ENCODE measurements around the gene ZSWIM4. TPM values are rescaled to one million over a fixed set of nuclear protein-coding genes. Genes with fewer than 3 reads are reported as not detected.
A peak's percentile ranks its signal among the peaks of the same experiment; 100 is the strongest.

ZSWIM4 gene
- total RNA-seq, 1 donor: 12.1 TPM

DNA sequence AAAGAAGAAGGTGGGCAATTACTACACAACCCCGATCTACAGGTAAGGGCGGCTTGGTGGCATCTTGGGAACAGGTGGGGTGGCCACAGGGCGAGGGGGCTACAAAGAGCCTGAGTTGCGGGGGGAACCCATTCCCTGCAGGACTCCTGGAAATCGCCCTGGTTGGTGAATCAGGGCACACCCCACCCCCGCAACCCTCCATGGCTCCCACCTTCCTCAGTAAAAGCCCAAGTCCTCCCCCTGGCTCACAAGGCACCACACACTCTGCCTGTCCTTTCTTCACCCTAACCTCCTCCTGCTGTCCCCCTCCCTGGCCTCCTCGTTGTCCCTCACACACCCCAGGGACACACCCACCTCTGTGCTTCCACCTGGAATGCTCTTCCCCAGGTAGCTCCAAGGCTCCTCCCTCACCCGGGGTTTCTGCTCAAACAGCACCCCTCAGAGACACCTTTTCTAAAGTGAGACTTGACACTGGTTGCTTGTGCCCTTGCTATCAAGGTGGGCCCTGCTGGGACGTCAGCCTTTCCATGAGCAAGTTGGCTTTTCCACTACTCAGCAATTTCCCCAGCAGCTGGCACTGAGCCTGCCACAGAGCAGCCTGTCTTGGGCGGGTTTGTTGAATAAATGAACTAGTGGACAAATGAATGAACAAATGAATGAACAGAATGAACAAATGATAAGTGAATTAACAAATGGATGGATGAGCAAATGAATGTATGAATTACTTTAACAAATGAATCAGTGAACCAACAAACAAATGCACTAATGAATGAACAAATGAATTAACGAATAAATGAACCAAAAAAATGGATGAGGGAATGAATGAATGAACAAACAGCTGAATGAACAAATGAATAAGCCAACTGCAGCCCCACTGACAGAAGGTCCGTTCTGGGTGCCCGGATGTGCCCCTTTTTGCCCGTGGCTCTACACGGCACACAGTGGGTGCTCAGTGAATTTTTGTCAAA is 37.2 kb upstream of the ZSWIM4 start:
- no peak overlapping the region for H3K4me3 ChIP-seq (ENCODE audit: low read depth, low read length)
- TF ChIP-seq, protein P1, sequence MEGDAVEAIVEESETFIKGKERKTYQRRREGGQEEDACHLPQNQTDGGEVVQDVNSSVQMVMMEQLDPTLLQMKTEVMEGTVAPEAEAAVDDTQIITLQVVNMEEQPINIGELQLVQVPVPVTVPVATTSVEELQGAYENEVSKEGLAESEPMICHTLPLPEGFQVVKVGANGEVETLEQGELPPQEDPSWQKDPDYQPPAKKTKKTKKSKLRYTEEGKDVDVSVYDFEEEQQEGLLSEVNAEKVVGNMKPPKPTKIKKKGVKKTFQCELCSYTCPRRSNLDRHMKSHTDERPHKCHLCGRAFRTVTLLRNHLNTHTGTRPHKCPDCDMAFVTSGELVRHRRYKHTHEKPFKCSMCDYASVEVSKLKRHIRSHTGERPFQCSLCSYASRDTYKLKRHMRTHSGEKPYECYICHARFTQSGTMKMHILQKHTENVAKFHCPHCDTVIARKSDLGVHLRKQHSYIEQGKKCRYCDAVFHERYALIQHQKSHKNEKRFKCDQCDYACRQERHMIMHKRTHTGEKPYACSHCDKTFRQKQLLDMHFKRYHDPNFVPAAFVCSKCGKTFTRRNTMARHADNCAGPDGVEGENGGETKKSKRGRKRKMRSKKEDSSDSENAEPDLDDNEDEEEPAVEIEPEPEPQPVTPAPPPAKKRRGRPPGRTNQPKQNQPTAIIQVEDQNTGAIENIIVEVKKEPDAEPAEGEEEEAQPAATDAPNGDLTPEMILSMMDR (IDR thresholded peaks at IDR 0.05; ENCODE audit: insufficient read depth, low read depth, low read length): no peak

DNA sequence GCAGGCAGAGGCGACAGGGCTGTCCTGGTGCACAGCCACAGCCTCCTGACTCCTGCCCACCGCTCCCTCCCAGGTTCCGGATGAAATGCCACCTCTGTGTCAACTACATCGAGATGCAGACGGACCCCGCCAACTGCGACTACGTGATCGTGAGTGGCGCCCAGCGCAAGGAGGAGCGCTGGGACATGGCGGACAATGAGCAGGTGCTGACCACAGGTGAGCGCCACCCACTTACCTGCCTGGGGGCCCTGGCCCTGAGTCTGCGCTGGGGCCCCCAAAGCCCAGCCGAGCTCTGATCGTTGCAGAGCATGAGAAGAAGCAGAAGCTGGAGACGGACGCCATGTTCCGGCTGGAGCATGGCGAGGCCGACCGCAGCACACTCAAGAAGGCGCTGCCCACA is 36.4 kb upstream of the ZSWIM4 start:
- no peak for DNase-seq (ENCODE audit: low read depth)
- H3K4me3 ChIP-seq (ENCODE audit: low read depth, low read length): no peak overlapping the region
- TF ChIP-seq, protein P1 (IDR thresholded peaks at IDR 0.05; ENCODE audit: insufficient read depth, low read depth, low read length): no peak

More for the DNA sequence above, 37.2 kb upstream of the ZSWIM4 start:
- no peak for DNase-seq (ENCODE audit: low read depth)

DNA sequence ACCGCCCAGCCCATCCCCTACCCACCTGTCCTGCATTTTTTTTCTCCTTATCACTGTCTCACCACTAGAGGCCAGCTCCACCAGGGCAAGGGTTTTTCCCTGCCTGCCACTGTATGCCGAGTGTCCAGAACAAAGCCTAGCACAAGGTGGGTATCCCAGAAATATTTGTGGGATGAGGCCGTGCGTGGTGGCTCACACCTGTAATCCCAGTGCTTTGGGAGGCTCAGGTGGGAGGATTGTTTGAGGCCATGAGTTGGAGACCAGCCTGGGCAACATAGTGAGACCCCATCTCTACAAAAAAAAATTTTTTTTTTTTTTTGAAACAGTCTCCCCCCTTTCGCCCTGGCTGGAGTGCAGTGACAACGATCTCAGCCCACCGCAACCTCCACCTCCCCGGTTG is 33.8 kb upstream of the ZSWIM4 start:
- TF ChIP-seq, protein P1 (IDR thresholded peaks at IDR 0.05; ENCODE audit: insufficient read depth, low read depth, low read length): no peak

DNA sequence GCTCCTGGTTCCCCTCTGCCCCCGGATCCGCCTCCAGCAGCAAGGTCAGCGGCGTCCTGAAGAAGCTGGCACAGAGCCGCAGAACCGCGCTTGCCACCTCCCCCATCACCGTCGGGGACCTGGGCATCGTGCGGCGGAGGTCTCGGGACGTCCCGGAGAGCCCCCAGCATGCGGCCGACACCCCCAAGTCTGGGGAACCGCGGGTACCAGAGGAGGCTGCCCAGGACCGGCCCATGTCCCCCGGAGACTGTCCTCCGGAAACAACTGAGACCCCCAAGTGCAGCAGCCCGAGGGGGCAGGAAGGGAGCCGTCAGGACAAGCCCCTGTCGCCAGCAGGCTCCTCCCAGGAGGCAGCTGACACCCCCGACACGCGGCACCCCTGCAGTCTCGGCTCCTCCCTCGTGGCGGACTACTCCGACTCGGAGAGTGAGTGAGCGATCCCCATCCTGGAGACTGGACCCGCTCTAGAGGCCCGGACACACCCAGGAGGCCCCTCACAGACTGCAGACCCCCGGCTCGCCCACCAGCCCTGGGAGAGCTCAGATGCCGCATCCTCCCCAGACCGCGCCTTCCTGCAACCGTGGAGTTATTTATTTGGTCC is 32.5 kb upstream of the ZSWIM4 start:
- no peak overlapping the region for H3K4me3 ChIP-seq (ENCODE audit: low read depth, low read length)
- no peak for DNase-seq (ENCODE audit: low read depth)
- TF ChIP-seq, protein P1 (IDR thresholded peaks at IDR 0.05; ENCODE audit: insufficient read depth, low read depth, low read length): no peak

More for the DNA sequence above, 33.8 kb upstream of the ZSWIM4 start:
- no peak overlapping the region for H3K4me3 ChIP-seq (ENCODE audit: low read depth, low read length)
- no peak for DNase-seq (ENCODE audit: low read depth)

DNA sequence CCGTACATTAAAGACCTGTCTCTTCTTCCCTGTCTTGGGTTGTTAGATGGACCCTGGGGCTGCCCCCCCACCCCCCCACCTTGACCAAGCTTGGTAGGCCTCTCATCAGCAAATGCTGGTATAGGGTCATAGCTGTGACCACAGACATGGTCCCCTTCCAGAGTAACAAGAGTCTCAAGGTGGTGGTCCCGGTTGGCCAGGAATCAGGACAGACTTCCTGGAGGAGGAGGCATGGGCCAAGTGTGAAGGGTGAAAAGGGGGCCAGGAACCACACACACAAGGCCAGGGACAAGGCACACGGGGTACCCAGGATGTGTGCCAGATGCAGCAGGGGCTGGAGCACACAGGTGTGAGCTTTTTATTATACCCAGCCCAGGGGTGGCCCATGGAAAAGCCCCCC is 32.0 kb upstream of the ZSWIM4 start:
- DNase-seq (ENCODE audit: low read depth): no peak
- TF ChIP-seq, protein P1 (IDR thresholded peaks at IDR 0.05; ENCODE audit: insufficient read depth, low read depth, low read length): no peak
- no peak overlapping the region for H3K4me3 ChIP-seq (ENCODE audit: low read depth, low read length)

DNA sequence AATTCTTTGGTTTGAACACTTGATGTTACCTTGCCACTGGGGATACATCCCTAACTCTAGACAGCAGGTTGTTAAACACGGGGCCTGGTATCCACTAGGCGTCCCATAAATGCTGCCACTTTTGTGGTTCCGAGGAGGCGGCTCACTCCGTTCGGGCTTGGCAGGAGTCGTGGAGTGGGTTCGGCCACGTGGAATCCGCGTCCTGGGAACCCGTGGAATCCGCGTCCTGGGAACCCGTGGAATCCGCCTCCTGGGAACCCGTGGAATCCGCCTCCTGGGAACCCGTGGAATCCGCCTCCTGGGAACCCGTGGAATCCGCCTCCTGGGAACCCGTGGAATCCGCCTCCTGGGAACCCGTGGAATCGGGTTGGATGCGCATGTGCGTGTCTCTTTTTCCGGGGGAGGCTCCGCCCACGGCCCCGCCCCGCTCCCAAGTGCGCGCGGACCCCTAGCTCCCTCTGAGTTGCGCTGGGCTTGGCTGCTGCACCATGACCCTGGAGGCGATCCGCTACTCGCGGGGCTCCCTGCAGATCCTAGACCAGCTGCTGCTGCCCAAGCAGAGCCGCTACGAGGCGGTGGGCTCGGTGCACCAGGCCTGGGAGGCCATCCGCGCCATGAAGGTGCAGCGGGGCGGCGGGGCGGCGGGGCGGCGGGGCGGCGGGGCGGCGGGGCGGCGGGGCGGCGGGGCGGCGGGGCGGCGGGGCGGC is 31.0 kb upstream of the ZSWIM4 start, which contains the start of gene MRI1:
Gene MRI1 (plus strand): TSS at position 422 of the 707 bp plus-strand sequence. CDS start 67 bp downstream, at position 489.
- TF ChIP-seq, protein P1 (IDR thresholded peaks at IDR 0.05; ENCODE audit: insufficient read depth, low read depth, low read length): peak; percentile 13
- peak within 1 kb of the TSS; percentile 80 for H3K4me3 ChIP-seq (ENCODE audit: low read depth, low read length)
- DNase-seq (ENCODE audit: low read depth): peak; percentile 64
